Middle frontal gyrus (tissue), 1 donor: ENCODE results near the gene C17orf67.

ENCODE experiments used
- DNase-seq: peaks from one replicate; pipeline ENCODE4 v3.0.0-alpha.2; 2015; ENCODE audit warnings: low spot score; ENCODE audit errors: extremely low spot score

The C17orf67 gene, protein sequence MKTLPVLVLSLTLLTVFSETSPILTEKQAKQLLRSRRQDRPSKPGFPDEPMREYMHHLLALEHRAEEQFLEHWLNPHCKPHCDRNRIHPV

DNA sequence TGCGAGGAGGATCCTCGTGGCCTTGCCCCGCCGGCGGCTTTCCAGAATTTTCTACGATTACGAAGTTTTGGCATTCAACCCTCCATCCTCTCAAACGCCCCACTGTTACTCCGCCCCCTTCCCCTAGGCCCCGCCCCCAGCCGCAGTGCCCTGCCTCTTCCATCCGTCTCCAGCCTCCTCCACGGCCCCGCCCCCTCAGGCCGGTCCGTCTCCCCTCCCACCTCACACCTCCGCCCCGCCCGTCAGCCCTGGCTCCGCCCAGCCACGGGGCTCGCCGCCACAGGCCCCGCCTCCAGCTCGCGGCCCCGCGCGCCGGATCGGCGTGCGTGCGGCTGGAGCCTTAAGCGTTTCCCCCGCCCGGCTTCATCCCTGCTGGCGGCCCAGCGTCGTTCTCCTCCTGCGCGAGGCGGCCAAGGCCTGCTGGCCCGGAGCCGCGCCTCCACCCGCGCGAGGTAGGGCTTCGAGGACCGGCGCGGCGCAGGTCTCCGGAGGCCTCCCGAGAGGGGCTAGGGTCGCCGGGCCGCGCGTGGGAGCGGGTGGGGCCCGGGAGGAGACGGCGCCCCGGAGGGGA lies at the start of gene C17orf67, which contains the start of gene DGKE:
TSS of gene C17orf67 (minus strand) at position 112 of the 571 bp plus-strand sequence. CDS start 18,110 bp downstream, outside the sequence.
TSS of gene DGKE (plus strand) at position 343 of the 571 bp plus-strand sequence. CDS start 645 bp downstream, outside the sequence.
- peak; percentile 86 for DNase-seq

- DNase-seq = no peak
Measured at GRCh38 chr17:56881685-56882295, 48.1 kb upstream of the C17orf67 start.

GRCh38 chr17:56880571-56880970 lies 46.9 kb upstream of the C17orf67 start:
- DNase-seq = no peak

DNA sequence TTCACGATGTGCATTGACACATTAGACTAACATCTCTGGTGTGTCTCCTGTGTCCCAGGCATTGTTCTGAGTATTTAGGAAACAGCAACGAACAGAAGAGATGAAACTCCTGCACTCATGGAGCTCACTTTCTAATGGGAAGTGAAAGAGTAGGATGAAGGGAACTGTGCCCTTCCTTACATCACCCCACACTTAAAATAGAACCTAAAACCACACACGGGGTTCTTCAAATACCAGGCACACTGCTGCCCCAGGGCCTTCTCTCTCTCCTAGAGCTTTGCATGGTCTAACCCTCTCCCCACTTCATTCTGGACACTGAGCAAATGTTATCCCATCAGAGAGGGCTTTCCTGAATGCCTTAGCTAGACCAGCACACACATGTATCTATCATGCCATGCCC lies 46.4 kb upstream of the C17orf67 start:
- no peak for DNase-seq

GRCh38 chr17:56879280-56879679 lies 45.6 kb upstream of the C17orf67 start:
- no peak for DNase-seq

DNA sequence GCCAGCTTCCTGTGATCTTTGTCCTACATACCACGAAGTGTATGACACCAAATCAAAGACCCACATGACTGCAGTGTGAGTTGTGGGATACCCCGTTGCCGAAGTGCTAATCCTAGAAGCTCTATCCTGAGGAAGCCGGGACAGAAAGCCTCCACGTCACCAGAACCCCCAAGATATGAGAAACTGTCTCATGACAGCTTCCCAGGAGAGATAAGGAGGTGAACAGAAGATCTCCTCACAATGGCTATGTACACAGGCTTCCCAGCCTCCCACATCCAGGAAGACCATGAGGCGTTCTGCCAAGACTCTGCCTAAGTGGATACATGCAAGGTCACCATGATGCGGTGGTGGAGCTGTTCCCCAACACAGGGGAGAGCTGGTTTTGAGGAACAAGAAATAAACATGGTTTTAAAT lies 43.1 kb upstream of the C17orf67 start:
- DNase-seq = no peak

GRCh38 chr17:56870081-56870651 lies 36.4 kb upstream of the C17orf67 start:
- DNase-seq = no peak

GRCh38 chr17:56868716-56869115 lies 35.0 kb upstream of the C17orf67 start:
- DNase-seq = no peak

GRCh38 chr17:56867948-56868376 lies 34.2 kb upstream of the C17orf67 start:
- no peak for DNase-seq

GRCh38 chr17:56866496-56866895 lies 32.8 kb upstream of the C17orf67 start:
- DNase-seq = no peak

DNA sequence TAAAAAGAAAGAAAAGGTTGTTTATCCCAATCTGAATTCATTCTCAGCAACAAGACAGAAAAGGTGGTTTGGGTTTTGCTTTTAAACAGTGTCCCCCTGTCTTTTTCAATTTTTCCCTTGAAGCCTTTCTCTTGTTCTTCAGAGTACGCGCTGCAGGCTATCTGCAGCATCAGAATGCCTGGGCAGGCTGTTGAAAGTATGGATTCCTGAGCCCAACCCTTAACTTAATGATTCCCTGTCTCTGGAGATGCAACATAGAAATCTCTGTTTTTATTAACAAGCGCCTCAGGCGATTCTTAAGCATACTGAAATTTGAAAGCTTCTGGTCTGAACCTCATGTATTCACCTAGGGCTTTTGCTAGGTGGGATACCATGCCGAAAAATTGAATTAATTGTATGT lies 32.4 kb upstream of the C17orf67 start:
- no peak for DNase-seq

DNA sequence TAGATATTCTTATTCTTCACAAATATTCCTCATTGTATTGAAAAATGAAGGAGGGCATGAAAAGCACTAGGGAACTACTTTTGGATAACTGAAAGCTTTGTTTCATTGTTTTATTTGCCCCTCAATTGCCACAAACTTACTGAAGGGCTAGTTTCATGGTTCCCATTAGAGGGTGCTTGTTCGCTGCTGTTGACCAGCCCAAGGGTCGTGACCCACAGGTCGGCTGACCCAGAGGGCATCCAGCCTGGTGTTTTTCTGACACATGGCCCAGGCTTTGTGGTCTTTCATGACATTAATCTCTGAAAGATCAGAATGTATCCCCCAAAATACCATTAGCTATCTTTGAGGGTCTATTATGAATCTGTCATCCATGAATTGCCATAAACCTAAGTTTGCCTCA lies 30.3 kb upstream of the C17orf67 start:
- DNase-seq = no peak

DNA sequence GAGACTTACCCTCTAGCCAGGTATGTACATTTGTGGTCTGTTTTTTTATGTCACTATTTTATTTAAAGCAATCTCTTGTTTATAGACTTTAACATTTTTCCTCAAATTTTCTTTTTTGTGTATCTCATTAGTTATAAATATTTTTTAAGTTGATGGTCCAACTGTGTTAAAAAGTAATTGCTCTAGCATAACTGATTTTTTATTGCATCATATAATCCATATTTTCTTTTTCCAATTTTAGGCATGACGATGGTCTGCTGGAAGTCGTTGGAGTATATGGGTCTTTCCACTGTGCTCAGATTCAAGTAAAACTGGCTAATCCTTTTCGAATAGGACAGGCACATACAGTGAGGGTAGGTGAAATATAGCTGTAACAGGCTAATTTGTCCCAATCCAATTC lies 28.2 kb upstream of the C17orf67 start:
- no peak for DNase-seq

GRCh38 chr17:56851008-56851407 lies 17.3 kb upstream of the C17orf67 start:
- no peak for DNase-seq

DNA sequence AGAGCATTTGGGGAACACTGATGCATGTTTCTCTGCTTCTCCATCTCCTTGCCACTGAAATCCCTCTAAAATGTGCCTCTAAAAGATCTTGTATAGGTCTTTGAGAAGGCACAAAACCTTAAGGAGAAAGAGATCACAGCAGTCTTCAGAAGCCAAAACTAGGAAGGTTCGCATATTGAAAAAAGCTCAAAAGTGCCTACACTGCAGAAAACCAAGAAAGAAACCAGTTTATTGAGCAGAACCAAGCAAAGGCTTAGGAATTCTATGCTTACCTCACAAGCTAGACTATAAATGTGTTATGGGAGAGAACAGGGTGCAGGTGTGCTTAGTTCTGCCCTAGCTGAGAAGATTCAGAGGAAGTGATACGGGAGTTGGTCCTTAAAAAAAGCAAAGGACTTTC lies 16.9 kb upstream of the C17orf67 start:
- DNase-seq = no peak

GRCh38 chr17:56849131-56849530 lies 15.4 kb upstream of the C17orf67 start:
- no peak for DNase-seq

DNA sequence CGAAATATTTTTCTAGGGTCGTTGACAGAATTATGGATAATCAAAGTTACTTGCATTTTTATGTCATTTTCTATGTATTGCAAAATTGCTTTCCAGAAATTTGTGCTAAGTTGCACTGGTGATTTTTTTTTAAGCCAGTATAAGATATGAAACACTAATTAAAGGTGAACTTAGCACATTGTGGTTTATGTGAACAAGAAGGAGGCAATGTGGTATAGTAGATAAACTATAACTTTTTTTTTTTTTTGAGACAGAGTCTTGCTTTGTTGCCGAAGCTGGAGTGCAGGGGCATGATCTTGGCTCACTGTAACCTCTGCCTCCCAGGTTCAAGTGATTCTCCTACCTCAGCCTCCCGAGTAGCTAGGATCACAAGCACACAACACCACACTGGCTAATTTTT lies 13.4 kb upstream of the C17orf67 start:
- DNase-seq = no peak

GRCh38 chr17:56845934-56846333 lies 12.2 kb upstream of the C17orf67 start:
- no peak for DNase-seq

DNA sequence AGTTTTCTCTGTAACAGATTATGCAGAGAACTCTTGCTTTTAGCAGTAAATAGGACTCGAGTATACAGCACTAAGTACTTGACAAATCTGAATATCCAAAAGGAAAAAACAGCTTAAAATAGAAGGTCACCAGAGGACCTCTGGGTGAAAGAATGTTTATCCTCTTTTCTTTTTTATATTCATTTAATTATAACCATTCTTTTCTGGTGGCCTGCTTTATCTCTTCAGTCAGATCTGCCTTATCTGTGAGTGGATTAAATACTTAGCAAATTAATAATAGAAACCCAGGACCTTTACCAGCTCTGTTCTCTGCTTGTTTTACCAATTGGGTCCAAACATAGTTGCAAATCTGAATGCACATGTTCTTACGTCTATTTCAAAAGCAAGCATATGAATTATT lies 8.9 kb upstream of the C17orf67 start:
- DNase-seq = no peak

DNA sequence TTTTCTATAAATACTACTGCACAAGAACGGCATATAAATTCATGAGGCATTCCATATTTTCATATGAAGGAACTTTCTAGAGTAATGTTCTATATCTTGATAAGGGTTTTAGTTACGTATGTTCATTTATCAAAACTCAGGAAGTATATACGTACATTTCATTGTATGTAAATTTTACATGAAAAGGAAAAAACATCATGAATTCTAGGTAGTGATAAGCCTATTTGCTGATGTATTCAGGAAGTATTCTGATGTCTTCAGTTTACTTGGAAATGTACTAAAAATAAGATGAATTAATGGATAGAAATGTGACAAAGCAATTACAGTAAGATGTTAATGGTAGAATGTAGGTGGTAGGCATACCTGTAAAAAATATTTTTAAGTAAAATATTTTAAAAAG lies 5.0 kb upstream of the C17orf67 start:
- no peak for DNase-seq

- DNase-seq = no peak
Measured at GRCh38 chr17:56835264-56835585, 1.5 kb upstream of the C17orf67 start.

DNA sequence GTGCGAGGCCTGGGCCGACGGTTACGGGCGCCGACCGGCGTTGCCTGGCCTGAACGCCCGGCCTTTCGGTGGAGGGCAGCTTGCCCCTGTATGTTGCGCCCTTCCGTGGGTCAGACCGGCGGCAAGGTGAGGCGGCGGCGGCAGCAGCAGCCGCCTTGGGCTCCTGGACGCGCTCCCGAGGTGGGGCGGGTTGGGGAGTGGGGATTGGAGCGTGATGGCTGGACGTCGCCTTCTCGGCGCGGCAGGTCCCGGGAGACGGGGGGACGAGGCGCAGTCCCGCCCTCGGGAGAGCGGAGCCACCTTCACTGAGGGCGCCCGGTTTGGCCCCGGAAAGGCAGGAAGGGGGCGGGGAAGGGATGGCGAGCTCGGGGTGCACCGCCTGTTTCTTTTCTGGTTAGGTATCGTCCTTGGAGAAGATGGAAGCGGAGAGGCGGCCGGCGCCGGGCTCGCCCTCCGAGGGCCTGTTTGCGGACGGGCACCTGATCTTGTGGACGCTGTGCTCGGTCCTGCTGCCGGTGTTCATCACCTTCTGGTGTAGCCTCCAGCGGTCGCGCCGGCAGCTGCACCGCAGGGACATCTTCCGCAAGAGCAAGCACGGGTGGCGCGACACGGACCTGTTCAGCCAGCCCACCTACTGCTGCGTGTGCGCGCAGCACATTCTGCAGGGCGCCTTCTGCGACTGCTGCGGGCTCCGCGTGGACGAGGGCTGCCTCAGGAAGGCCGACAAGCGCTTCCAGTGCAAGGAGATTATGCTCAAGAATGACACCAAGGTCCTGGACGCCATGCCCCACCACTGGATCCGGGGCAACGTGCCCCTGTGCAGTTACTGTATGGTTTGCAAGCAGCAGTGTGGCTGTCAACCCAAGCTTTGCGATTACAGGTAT lies 902 bp upstream of the C17orf67 start:
- no peak for DNase-seq
